GM23338 (cell line): Measurements from ENCODE around the gene XKR7. TPM values are rescaled to one million over a fixed set of nuclear protein-coding genes. Genes with fewer than 3 reads are reported as not detected.
A peak's percentile ranks its signal among the peaks of the same experiment; 100 is the strongest.

ENCODE experiments used
- ATAC-seq: fragments of 200-7000 bp; cut with Tn5 transposase; 3 replicates; pipeline ENCODE4 v1.9.1; 2020
- DNase-seq: peaks from one replicate; pipeline ENCODE4 v3.0.0-alpha.2; 2015; ENCODE audit warnings: low spot score
- H2AFZ ChIP-seq: fragments of 200-600 bp; sonication (generic); 2 replicates; pipeline ENCODE4 v1.8.0; 2016; ENCODE audit warnings: antibody characterized with exemption, mild to moderate bottlenecking, moderate library complexity
- H3F3A ChIP-seq: fragments of 200-600 bp; sonication (generic); replicated peaks from 2 replicates; pipeline ENCODE4 v1.8.0; 2017; ENCODE audit warnings: antibody characterized with exemption, mixed run types, low read depth
- H3K27ac ChIP-seq: fragments of 200-600 bp; sonication (generic); 2 replicates; pipeline ENCODE4 v1.6.1; 2016; ENCODE audit warnings: low read depth
- H3K27me3 ChIP-seq: fragments of 200-600 bp; sonication (generic); 2 replicates; pipeline ENCODE4 v1.8.0; 2016; ENCODE audit warnings: mild to moderate bottlenecking, mixed run types, moderate library complexity; ENCODE audit not compliant: insufficient read depth
- H3K36me3 ChIP-seq: fragments of 200-600 bp; sonication (generic); 2 replicates; pipeline ENCODE4 v1.8.0; 2016; ENCODE audit warnings: mild to moderate bottlenecking; ENCODE audit not compliant: insufficient read depth
- H3K4me1 ChIP-seq: fragments of 200-600 bp; sonication (generic); 2 replicates; pipeline ENCODE4 v1.8.0; 2016; ENCODE audit warnings: mild to moderate bottlenecking, moderate library complexity; ENCODE audit not compliant: insufficient read depth
- H3K4me2 ChIP-seq: fragments of 200-600 bp; sonication (generic); 2 replicates; pipeline ENCODE4 v1.7.1; 2017; ENCODE audit warnings: mixed run types
- H3K4me3 ChIP-seq: fragments of 200-600 bp; sonication (generic); 2 replicates; pipeline ENCODE4 v1.6.1; 2016; ENCODE audit warnings: mixed run types
- H3K79me2 ChIP-seq: fragments of 200-600 bp; sonication (generic); replicated peaks from 2 replicates; pipeline ENCODE4 v1.8.0; 2017; ENCODE audit warnings: mild to moderate bottlenecking; ENCODE audit not compliant: insufficient read depth
- H3K9me2 ChIP-seq: fragments of 200-600 bp; sonication (generic); 2 replicates; pipeline ENCODE4 v1.8.0; 2017; ENCODE audit not compliant: insufficient read depth
- H4K20me1 ChIP-seq: fragments of 200-600 bp; sonication (generic); replicated peaks from 2 replicates; pipeline ENCODE4 v1.8.0; 2017; ENCODE audit warnings: mild to moderate bottlenecking; ENCODE audit not compliant: insufficient read depth
- H3K27ac Mint-ChIP-seq: 2 replicates; pipeline ENCODE4 v1.8.0; 2020; ENCODE audit warnings: inconsistent platforms, mild to moderate bottlenecking, moderate library complexity, mixed read lengths
- H3K27me3 Mint-ChIP-seq: 3 replicates; pipeline ENCODE4 v1.8.0; 2022; ENCODE audit warnings: low read depth, mild to moderate bottlenecking, moderate library complexity, mixed read lengths, inconsistent platforms; ENCODE audit not compliant: insufficient read depth, poor library complexity
- H3K36me3 Mint-ChIP-seq: 3 replicates; pipeline ENCODE4 v1.8.0; 2021; ENCODE audit warnings: low read depth, mild to moderate bottlenecking, inconsistent platforms, moderate library complexity, mixed read lengths
- H3K4me1 Mint-ChIP-seq: 3 replicates; pipeline ENCODE4 v1.8.0; 2020; ENCODE audit warnings: mild to moderate bottlenecking, inconsistent platforms, mixed read lengths
- H3K4me3 Mint-ChIP-seq: 3 replicates; pipeline ENCODE4 v1.8.0; 2021; ENCODE audit warnings: moderate library complexity, mild to moderate bottlenecking, inconsistent platforms, mixed read lengths
- H3K9me3 Mint-ChIP-seq: 3 replicates; pipeline ENCODE4 v1.8.0; 2020; ENCODE audit warnings: moderate library complexity, mild to moderate bottlenecking, inconsistent platforms, mixed read lengths
- CREB1 ChIP-seq: fragments of 250-450 bp; sonication (Bioruptor Pico); IDR thresholded peaks from 2 replicates; pipeline ENCODE4 v1.5.0; 2020; ENCODE audit warnings: low read depth, mild to moderate bottlenecking, moderate library complexity
- CTCF ChIP-seq, 2 experiments: fragments of 200-600 bp in 1 of 2; sonication (generic) in 1 of 2; conservative IDR thresholded peaks; 2 replicates each; pipeline versions ENCODE4 v1.5.1 to v1.6.1; 2016 to 2017; ENCODE audit warnings: antibody characterized with exemption in 2 of 2, low read depth in 2 of 2, mild to moderate bottlenecking in 2 of 2, moderate library complexity in 1 of 2
- ETS1 ChIP-seq: IDR thresholded peaks from 2 replicates; pipeline ENCODE4 v1.6.1; 2016; ENCODE audit warnings: antibody characterized with exemption
- EZH2 ChIP-seq: fragments of 200-600 bp; sonication (generic); IDR thresholded peaks from one replicate; pipeline ENCODE4 v1.8.0; 2017; ENCODE audit warnings: antibody characterized with exemption, mild to moderate bottlenecking, low read depth; ENCODE audit not compliant: unreplicated experiment
- EZH2phosphoT487 ChIP-seq: fragments of 200-600 bp; sonication (generic); IDR thresholded peaks from one replicate; pipeline ENCODE4 v1.8.1; 2018; ENCODE audit warnings: antibody characterized with exemption; ENCODE audit not compliant: unreplicated experiment
- JUNB ChIP-seq: IDR thresholded peaks from one replicate; pipeline ENCODE4 v1.6.1; 2016; ENCODE audit warnings: antibody characterized with exemption; ENCODE audit not compliant: unreplicated experiment
- NANOG ChIP-seq: IDR thresholded peaks from 2 replicates; pipeline ENCODE4 v1.6.1; 2016; ENCODE audit warnings: antibody characterized with exemption, borderline replicate concordance
- POLR2AphosphoS5 ChIP-seq: IDR thresholded peaks from 2 replicates; pipeline ENCODE4 v1.6.1; 2016; ENCODE audit warnings: antibody characterized with exemption, low read depth
- REST ChIP-seq: IDR thresholded peaks from one replicate; pipeline ENCODE4 v1.6.1; 2018; ENCODE audit warnings: antibody characterized with exemption; ENCODE audit not compliant: unreplicated experiment
- STAT1 ChIP-seq: IDR thresholded peaks from one replicate; pipeline ENCODE4 v1.6.1; 2016; ENCODE audit warnings: antibody characterized with exemption; ENCODE audit not compliant: unreplicated experiment
- ZNF114 ChIP-seq: fragments of 250-450 bp; sonication (Bioruptor Pico); IDR thresholded peaks from 2 replicates; pipeline ENCODE4 v1.5.0; 2020; ENCODE audit warnings: mild to moderate bottlenecking, moderate library complexity
- ZNF331 ChIP-seq: fragments of 250-450 bp; sonication (Bioruptor Pico); IDR thresholded peaks from 2 replicates; pipeline ENCODE4 v1.5.0; 2020; ENCODE audit warnings: low read depth, mild to moderate bottlenecking, moderate library complexity
- ZNF462 ChIP-seq: fragments of 250-450 bp; sonication (Bioruptor Pico); IDR thresholded peaks from 2 replicates; pipeline ENCODE4 v1.5.0; 2020; ENCODE audit warnings: mild to moderate bottlenecking, moderate library complexity
- polyA plus RNA-seq: library from polyadenylated mRNA; unstranded; fragments of >200 nt; fragmentation: Nextera tagmentation; extraction: Ambion mirVana; gene quantifications from 2 replicates; pipeline ENCODE4 v1.2.1, GENCODE V29; 2016
- total RNA-seq: library from RNA; depleted of rRNA; stranded (reverse); fragments of >200 nt; shearing (Covaris generic); gene quantifications from 2 replicates; pipeline ENCODE4 v1.2.3, GENCODE V29; 2014

The XKR7 gene
- total and polyA plus RNA-seq, 2 experiments from 2014 or later, result 0.61 to 3.9 TPM

GRCh38 chr20:31987744-31988143 lies 19.8 kb downstream of the XKR7 start:
- no peaks in the 10 kb centered on the region for H3K4me1 Mint-ChIP-seq
- Histone ChIP-seq H3K27me3 (peaks cover 3% of the 10 kb centered on the region; the same call in 1 of the 2 replicates), H3K79me2 (no peaks in the 10 kb centered on the region), H2AFZ (no peak overlapping the region), H4K20me1 (peaks cover 11% of the 10 kb centered on the region; the same call in 1 of the 2 replicates), H3K27ac (no peak overlapping the region), H3K9me2 (no peaks in the 10 kb centered on the region), H3K4me1 (no peaks in the 10 kb centered on the region), H3K36me3 (no peaks in the 10 kb centered on the region), H3F3A (no peaks in the 10 kb centered on the region), H3K4me2 (no peak overlapping the region), H3K4me3 (no peak overlapping the region)
- H3K27me3 Mint-ChIP-seq, result peaks cover 5% of the 10 kb centered on the region
- DNase-seq, result peak; percentile 37
- H3K27ac Mint-ChIP-seq, result peak overlapping the region; percentile 62; the same call in 1 of the 2 replicates
- no peaks in the 10 kb centered on the region; the same call in 2 of the 3 replicates for H3K36me3 Mint-ChIP-seq
- no peak for TF ChIP-seq REST
- no peak for TF ChIP-seq CREB1 (CRISPR knock-in tag)
- no peak for TF ChIP-seq ZNF331 (CRISPR knock-in tag)
- no peak for TF ChIP-seq CTCF (conservative IDR thresholded peaks at IDR 0.05; ENCODE audit: low read depth in 2 of 2)
- no peak for TF ChIP-seq ZNF462 (CRISPR knock-in tag)
- no peak for TF ChIP-seq JUNB
- no peak for TF ChIP-seq NANOG
- no peak for TF ChIP-seq POLR2AphosphoS5
- no peak for TF ChIP-seq EZH2
- no peak for TF ChIP-seq ZNF114 (CRISPR knock-in tag)
- no peak for TF ChIP-seq ETS1
- TF ChIP-seq EZH2phosphoT487, result no peak
- no peak for TF ChIP-seq STAT1
- H3K9me3 Mint-ChIP-seq, result peaks cover 4% of the 10 kb centered on the region; the same call in 2 of the 3 replicates
- H3K4me3 Mint-ChIP-seq, result no peak overlapping the region
- peak; percentile 40; the same call in 2 of the 3 replicates for ATAC-seq
